Keratinocyte (primary cell): ENCODE results near the gene EFR3B. TPM values are rescaled to one million over a fixed set of nuclear protein-coding genes. Genes with fewer than 3 reads are reported as not detected.

Experiments used
- DNase-seq: peaks from one replicate; pipeline ENCODE4 v3.0.0-alpha.2; 2011; ENCODE audit warnings: low read depth, missing footprints, low spot score
- FAIRE-seq: peaks from 2 replicates; lab custom pipeline; 2011; peaks lifted over from hg19 to GRCh38; lab: Jason Lieb, UNC
- H2AFZ ChIP-seq: 2 replicates; pipeline ENCODE4 v1.6.0; 2012; ENCODE audit warnings: low read length, control low read depth, inconsistent platforms; ENCODE audit not compliant: control insufficient read depth
- H3K27ac ChIP-seq: 2 replicates; pipeline ENCODE4 v1.5.1; 2011; ENCODE audit warnings: low read length; ENCODE audit not compliant: control insufficient read depth, insufficient read depth
- H3K27me3 ChIP-seq: 3 replicates; pipeline ENCODE4 v1.6.0; 2011; ENCODE audit warnings: low read length; ENCODE audit not compliant: control insufficient read depth, insufficient read depth; ENCODE audit errors: extremely low read depth
- H3K36me3 ChIP-seq, 2 experiments: 2 replicates in 1 of 2; 3 replicates in 1 of 2; pipeline ENCODE4 v1.5.1; 2011; ENCODE audit warnings: low read length in 2 of 2, mild to moderate bottlenecking in 1 of 2; ENCODE audit not compliant: control insufficient read depth in 2 of 2, insufficient read depth in 2 of 2; ENCODE audit errors: extremely low read depth in 1 of 2
- H3K4me1 ChIP-seq: 3 replicates; pipeline ENCODE4 v1.5.1; 2011; ENCODE audit warnings: low read length; ENCODE audit not compliant: control insufficient read depth, insufficient read depth; ENCODE audit errors: extremely low read depth
- H3K4me2 ChIP-seq: 3 replicates; pipeline ENCODE4 v1.6.0; 2011; ENCODE audit warnings: low read depth, low read length; ENCODE audit not compliant: control insufficient read depth, insufficient read depth; ENCODE audit errors: extremely low read depth
- H3K4me3 ChIP-seq, 3 experiments: fragments of 200-600 bp in 1 of 3; sonication (generic) in 1 of 3; 2 replicates in 2 of 3; 3 replicates in 1 of 3; pipeline ENCODE4 v1.5.1; 2011 to 2016; ENCODE audit warnings: low read length in 3 of 3, mild to moderate bottlenecking in 3 of 3, control low read depth in 2 of 3, inconsistent platforms in 1 of 3, low read depth in 1 of 3, mixed read lengths in 1 of 3, mixed run types in 1 of 3, moderate library complexity in 1 of 3; ENCODE audit not compliant: control insufficient read depth in 2 of 3, insufficient read depth in 2 of 3; ENCODE audit errors: extremely low read depth in 1 of 3
- H3K79me2 ChIP-seq: 2 replicates; pipeline ENCODE4 v1.6.0; 2012; ENCODE audit warnings: low read length; ENCODE audit not compliant: control insufficient read depth, insufficient read depth
- H3K9ac ChIP-seq: 3 replicates; pipeline ENCODE4 v1.6.0; 2011; ENCODE audit warnings: low read length; ENCODE audit not compliant: control insufficient read depth, insufficient read depth; ENCODE audit errors: extremely low read depth
- H3K9me1 ChIP-seq: 3 replicates; pipeline ENCODE4 v1.6.0; 2011; ENCODE audit warnings: low read length; ENCODE audit not compliant: control insufficient read depth, insufficient read depth; ENCODE audit errors: extremely low read depth
- H3K9me3 ChIP-seq: 2 replicates; pipeline ENCODE4 v1.5.1; 2012; ENCODE audit warnings: low read depth, low read length; ENCODE audit not compliant: control insufficient read depth
- H4K20me1 ChIP-seq: 3 replicates; pipeline ENCODE4 v1.6.0; 2011; ENCODE audit warnings: low read length; ENCODE audit not compliant: control insufficient read depth, insufficient read depth; ENCODE audit errors: extremely low read depth
- EZH2 ChIP-seq: IDR thresholded peaks from one replicate; pipeline ENCODE4 v1.6.1; 2012; ENCODE audit warnings: inconsistent platforms, mild to moderate bottlenecking, low read length, moderate library complexity
- dilution Hi-C: fragments of 300-500 bp; cut with MboI; formaldehyde crosslinking; loops from one replicate; pipeline ENCODE4 v1.7.0; 2020; ENCODE audit warnings: low sequenced_read_pairs; ENCODE audit not compliant: extremely low pct_ligation_motif_present
- polyA plus RNA-seq, 5 experiments: library from polyadenylated mRNA; depleted of rRNA in 3 of 5; stranded (reverse) in 3 of 5; stranded (forward) in 1 of 5; unstranded in 1 of 5; fragments of >200 nt; gene quantifications; 1 replicate in 1 of 5; 2 replicates in 3 of 5; 3 replicates in 1 of 5; pipeline versions ENCODE4 v1.2.1 to v1.2.3, GENCODE V29; 2011 to 2012; ENCODE audit warnings: missing spikeins in 2 of 5, low read depth in 1 of 5, low replicate concordance in 1 of 5
- TF ChIP-seq, protein P1 (sequence below), 3 experiments: IDR thresholded peaks in 1 of 3; conservative IDR thresholded peaks in 1 of 3; optimal IDR thresholded peaks in 1 of 3; 2 replicates in 2 of 3; 3 replicates in 1 of 3; pipeline versions ENCODE3 to v1.5.1; 2011; ENCODE audit warnings: low read length in 3 of 3, mild to moderate bottlenecking in 3 of 3, moderate library complexity in 2 of 3, control low read depth in 1 of 3, inconsistent platforms in 1 of 3; ENCODE audit not compliant: insufficient read depth in 2 of 3; ENCODE audit errors: extremely low read depth in 1 of 3

EFR3B gene
- polyA plus RNA-seq, 1 donor (not counting 4 experiments of a cell fraction or from before 2014, with no cell fraction given): 0.09 TPM

- no peaks in the 10 kb centered on the region for H3K79me2 ChIP-seq
- H2AFZ ChIP-seq: no peak overlapping the region
- no peak for FAIRE-seq
- no peaks in the 10 kb centered on the region for H4K20me1 ChIP-seq
- no peaks in the 10 kb centered on the region for H3K36me3 ChIP-seq
- no peak overlapping the region for H3K9ac ChIP-seq
- TF ChIP-seq, protein P1, sequence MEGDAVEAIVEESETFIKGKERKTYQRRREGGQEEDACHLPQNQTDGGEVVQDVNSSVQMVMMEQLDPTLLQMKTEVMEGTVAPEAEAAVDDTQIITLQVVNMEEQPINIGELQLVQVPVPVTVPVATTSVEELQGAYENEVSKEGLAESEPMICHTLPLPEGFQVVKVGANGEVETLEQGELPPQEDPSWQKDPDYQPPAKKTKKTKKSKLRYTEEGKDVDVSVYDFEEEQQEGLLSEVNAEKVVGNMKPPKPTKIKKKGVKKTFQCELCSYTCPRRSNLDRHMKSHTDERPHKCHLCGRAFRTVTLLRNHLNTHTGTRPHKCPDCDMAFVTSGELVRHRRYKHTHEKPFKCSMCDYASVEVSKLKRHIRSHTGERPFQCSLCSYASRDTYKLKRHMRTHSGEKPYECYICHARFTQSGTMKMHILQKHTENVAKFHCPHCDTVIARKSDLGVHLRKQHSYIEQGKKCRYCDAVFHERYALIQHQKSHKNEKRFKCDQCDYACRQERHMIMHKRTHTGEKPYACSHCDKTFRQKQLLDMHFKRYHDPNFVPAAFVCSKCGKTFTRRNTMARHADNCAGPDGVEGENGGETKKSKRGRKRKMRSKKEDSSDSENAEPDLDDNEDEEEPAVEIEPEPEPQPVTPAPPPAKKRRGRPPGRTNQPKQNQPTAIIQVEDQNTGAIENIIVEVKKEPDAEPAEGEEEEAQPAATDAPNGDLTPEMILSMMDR (optimal IDR thresholded peaks at IDR 0.05 in 1 of 3, IDR thresholded peaks at IDR 0.05 in 1 of 3, conservative IDR thresholded peaks at IDR 0.05 in 1 of 3; ENCODE audit: extremely low read depth in 1 of 3, insufficient read depth in 2 of 3, low read length in 3 of 3): no peak
- no peak for TF ChIP-seq EZH2
- no peak overlapping the region for H3K4me3 ChIP-seq
- no peaks in the 10 kb centered on the region for H3K9me1 ChIP-seq
- dilution Hi-C loops: no loop called here
- no peak overlapping the region for H3K4me2 ChIP-seq
- no peak overlapping the region for H3K27ac ChIP-seq
- no peak for DNase-seq
- H3K9me3 ChIP-seq: no peaks in the 10 kb centered on the region
- H3K4me1 ChIP-seq: no peaks in the 10 kb centered on the region
- H3K27me3 ChIP-seq: peaks cover 17% of the 10 kb centered on the region
Observed at GRCh38 chr2:25176138-25176537, 134.3 kb downstream of the EFR3B start.

- H3K4me3 ChIP-seq: no peak overlapping the region
- peaks cover 17% of the 10 kb centered on the region for H3K27me3 ChIP-seq
- DNase-seq (no peak), FAIRE-seq (no peak)
- dilution Hi-C loops: no loop called here
- no peak overlapping the region for H2AFZ ChIP-seq
- no peaks in the 10 kb centered on the region for H4K20me1 ChIP-seq
- no peaks in the 10 kb centered on the region for H3K36me3 ChIP-seq
- H3K4me1 ChIP-seq: no peaks in the 10 kb centered on the region
- H3K9ac ChIP-seq: no peak overlapping the region
- H3K9me3 ChIP-seq: no peaks in the 10 kb centered on the region
- no peaks in the 10 kb centered on the region for H3K79me2 ChIP-seq
- no peak overlapping the region for H3K27ac ChIP-seq
- no peaks in the 10 kb centered on the region for H3K9me1 ChIP-seq
- TF ChIP-seq EZH2: no peak
- TF ChIP-seq, protein P1 (optimal IDR thresholded peaks at IDR 0.05 in 1 of 3, IDR thresholded peaks at IDR 0.05 in 1 of 3, conservative IDR thresholded peaks at IDR 0.05 in 1 of 3; ENCODE audit: extremely low read depth in 1 of 3, insufficient read depth in 2 of 3, low read length in 3 of 3): no peak
- no peak overlapping the region for H3K4me2 ChIP-seq
Observed at GRCh38 chr2:25176541-25177181, 134.8 kb downstream of the EFR3B start.
